Endometrial microvascular endothelial cells (primary cell): Measurements from ENCODE around the gene ARHGEF7. TPM values are rescaled to one million over a fixed set of nuclear protein-coding genes. Genes with fewer than 3 reads are reported as not detected.

Experiments used
- in situ Hi-C: cut with HindIII; loops from 2 replicates; pipeline ENCODE4 v1.10.0; 2017; ENCODE audit warnings: low sequenced_read_pairs, low pct_unique_long_range_greater_than_20kb; ENCODE audit errors: inconsistent ontology term
- total RNA-seq: library from RNA; depleted of rRNA; stranded (reverse); fragments of >200 nt; gene quantifications from one replicate; pipeline ENCODE4 v1.2.3, GENCODE V29; 2015; ENCODE audit errors: inconsistent ontology term

Gene ARHGEF7
- total RNA-seq, 1 donor from 2014 or later = 65.7 TPM

DNA sequence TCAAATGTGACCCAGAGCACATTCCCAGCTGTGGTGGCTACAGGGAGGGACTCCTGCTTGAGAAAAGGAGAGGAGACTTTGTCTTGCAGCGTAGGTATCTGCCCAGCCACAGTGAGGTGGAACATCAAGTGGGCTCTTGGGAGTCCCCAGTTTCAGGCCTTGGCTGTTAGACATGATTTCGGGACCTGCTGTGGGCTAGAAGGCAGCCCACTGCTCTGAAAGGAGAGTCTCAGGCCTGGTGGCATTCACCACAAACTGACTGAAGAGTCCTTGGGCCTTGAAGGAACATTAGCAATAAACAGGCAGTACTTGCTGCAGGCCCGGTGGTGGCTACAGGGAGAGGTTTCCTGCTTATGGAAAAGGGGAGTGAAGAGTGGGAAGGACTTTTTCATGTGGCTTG, 143.5 kb downstream of the ARHGEF7 start:
- in situ Hi-C loops = no loop called here

DNA sequence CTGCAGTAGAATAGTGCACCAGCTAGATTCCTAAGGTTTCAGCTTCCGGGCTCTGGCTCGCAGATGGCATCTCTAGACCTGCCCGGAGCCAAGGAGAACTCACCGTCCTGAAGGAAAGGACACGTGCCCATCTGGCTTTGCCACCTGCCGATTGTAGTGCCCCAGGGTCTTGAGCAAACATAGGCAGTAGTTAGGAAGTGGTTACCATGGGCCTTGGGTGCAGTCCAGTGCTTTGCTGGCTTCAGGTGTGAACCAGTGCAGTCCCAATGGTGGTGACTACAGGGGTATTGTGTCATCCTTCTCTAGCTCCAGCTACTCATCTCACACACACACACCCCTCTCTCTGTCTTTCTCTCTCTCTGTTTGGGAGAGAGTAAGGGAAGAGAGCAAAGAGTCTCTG, 143.9 kb downstream of the ARHGEF7 start:
- in situ Hi-C loops = no loop called here

- in situ Hi-C loops = no loop called here
Measured at GRCh38 chr13:111261326-111261725, 146.2 kb downstream of the ARHGEF7 start.

- in situ Hi-C loops = no loop called here
Measured at GRCh38 chr13:111262281-111262680, 147.2 kb downstream of the ARHGEF7 start.

DNA sequence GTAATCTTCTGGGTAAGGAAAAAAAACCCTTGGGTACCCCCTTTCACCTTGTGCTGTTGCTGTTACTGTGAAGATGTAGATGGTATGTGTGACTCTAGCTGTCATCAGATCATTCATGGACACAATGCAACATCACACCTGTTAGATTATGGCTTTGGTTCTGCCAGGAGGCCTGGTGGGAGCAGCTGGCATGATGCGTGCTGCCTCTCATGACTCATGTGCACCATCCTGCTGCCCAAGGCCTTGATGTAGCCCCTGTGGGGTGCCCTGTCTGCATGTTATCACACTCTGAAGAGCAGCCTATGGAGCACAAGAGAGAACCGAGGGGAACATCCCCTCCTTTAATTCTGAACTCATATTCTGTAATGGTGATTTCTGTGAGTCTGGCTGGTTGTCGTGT, 147.6 kb downstream of the ARHGEF7 start:
- in situ Hi-C loops = no loop called here

DNA sequence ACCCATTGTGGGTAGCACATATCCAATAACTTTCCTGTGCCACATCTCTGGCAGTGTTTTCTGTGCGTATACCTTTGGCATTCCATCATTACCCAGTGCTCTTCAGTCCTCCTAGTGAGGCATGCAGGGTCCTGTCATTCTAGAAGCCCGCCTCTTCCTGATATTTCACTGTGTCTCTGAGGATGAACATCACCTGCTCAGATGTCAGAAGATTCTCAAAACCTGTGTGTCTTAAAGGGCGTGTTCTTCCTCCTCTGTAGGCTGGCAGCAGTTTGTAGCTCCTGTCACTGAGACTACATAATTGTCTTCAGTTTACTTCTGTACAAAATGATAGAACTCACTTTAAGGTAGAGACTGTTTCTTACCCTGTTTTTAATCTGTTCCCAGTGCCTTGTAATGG, 148.5 kb downstream of the ARHGEF7 start:
- in situ Hi-C loops = no loop called here

GRCh38 chr13:111265006-111265700, 150.0 kb downstream of the ARHGEF7 start:
- in situ Hi-C loops = no loop called here

DNA sequence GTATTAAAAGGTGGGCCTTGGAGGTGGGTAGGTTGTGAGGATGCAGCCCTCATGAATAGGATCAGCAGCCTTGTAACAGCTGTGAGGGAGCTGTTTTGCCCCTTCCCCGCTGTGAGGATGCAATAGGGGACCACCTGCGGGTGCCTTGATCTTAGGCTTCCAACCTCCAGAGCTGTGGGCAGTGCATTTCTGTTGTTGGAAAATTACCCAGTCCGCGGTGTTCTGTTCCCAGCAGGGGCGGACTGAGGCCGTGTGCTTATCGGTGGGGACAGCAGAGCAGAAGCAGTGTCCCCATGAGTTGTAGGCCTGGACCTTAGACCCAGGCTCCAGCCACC, 150.6 kb downstream of the ARHGEF7 start:
- in situ Hi-C loops = no loop called here

DNA sequence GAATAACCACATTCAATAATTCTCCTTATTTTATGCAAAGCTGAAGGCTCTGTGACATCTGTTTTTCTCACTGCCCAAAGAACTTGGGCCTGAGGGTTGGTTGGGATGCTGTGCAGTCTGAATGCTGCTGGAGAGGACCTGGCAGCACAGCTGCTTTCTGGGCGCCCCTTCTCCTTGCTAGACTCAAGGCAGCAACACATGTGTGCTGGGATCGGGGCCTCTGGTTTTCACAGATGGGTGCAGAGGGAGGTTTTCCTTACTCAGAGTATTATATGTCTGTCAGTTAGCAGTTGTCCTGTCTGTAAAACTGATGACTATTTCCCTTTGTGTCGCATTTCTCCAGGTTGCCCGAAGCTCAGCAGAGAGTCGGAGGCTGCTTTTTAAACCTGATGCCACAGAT, 152.1 kb downstream of the ARHGEF7 start:
- in situ Hi-C loops = no loop called here

GRCh38 chr13:111267784-111268183, 152.7 kb downstream of the ARHGEF7 start:
- in situ Hi-C loops = no loop called here

DNA sequence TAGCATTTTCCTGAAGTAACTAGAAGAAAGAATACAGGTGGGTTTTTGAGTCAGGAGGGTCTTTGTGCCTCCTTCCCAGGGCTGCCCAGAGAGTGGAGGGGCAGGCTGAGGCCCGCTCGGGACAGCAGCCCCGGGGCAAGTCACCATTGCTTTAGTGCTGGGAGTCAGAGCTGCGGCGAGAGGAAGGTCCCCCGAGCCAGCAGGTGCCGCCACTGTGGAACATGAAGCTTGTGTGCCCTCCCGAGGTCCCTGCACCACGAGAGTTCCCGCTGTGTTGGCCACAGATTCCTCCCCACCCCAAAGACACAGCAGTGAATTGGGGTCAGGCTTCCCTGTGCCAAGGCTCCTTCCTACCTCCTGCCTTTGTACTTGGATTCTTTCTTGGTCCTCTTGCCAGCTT, 154.4 kb downstream of the ARHGEF7 start:
- in situ Hi-C loops = no loop called here

- in situ Hi-C loops = no loop called here
Measured at GRCh38 chr13:111270126-111270525, 155.0 kb downstream of the ARHGEF7 start.

GRCh38 chr13:111270765-111271698, 155.9 kb downstream of the ARHGEF7 start:
- in situ Hi-C loops = no loop called here

- in situ Hi-C loops = no loop called here
Measured at GRCh38 chr13:111272117-111272516, 157.0 kb downstream of the ARHGEF7 start.

DNA sequence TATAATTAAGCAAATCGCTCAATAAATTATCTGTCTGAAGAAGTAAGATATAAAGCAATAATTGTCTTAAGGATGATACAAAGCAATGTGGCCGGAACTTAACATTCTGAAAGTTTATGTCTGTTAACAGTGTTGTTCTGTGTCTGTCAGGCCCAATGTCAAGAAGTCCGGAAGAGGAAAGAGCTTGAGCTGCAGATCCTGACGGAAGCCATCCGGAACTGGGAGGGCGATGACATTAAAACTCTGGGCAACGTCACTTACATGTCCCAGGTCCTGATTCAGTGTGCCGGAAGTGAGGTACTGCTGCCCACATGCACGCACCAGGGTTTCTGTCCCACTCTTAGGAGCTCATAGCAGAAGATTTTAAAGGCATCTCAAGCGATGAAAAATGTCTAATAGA, 160.3 kb downstream of the ARHGEF7 start:
- in situ Hi-C loops = no loop called here

GRCh38 chr13:111275995-111276618, 161.0 kb downstream of the ARHGEF7 start:
- in situ Hi-C loops = no loop called here

DNA sequence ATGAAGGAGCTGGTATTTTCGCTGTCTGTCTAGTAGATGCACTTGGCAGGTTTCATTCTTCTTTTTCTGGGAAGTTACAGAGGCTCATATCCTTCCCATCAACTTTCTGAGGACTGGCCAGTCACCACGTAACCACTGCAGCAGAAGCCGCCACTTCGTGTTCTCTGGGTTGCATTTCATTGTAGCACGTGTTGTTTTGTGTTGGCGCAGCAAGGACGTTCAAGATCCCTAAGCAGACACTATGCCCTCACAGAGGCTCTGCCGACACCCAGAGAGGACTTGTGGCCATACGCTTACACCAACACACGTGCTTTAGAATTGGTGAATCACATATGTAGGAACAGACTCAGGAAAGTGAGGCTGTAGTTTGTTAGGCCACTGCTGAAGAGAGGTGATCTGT, 163.1 kb downstream of the ARHGEF7 start:
- in situ Hi-C loops = no loop called here

DNA sequence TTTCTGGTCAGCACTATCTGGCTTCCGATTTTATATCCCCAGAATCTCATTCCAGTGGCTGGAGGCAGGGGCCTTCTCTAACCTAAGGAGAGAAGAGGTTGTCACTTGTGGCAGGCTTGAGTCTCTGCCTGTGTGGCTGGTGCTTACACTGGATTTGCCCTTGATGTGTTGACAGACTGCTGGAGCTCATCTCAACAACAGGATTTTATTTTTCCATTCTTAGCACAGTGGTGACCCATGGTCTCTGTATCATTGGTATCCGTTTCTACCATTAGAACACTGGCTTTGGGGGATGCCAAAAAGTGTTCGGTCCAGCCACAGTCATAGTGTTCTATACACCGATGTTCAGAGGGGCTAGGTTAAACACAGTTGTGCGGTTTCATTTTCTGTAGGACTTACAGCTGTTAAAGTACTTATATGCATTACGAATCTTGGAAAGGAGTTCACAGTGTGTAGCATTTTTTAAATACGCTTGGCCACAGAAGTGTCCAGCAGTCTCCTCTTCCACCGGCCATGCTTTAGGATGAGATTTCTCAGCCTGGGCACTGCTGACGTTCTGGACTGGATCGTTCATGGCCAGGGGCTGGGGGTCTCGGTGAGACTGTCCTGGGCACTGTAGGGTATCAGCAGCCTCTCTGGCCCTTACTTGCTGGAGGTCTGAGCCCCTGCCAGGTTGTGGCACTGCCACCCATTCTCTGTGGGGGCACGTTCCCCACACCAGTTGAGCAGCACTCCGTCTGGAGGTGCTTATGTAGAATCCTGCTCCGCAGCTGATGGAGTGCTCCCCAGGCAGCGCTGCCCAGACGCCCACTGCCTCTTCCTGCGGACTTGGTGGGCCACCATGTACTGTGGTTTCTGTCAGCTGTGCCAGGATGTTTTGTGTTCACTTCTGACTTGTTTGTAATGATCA, 163.9 kb downstream of the ARHGEF7 start:
- in situ Hi-C loops = no loop called here

GRCh38 chr13:111280226-111280625, 165.1 kb downstream of the ARHGEF7 start:
- in situ Hi-C loops = no loop called here
